ENCODE measurements around the gene JARID2.

DNA sequence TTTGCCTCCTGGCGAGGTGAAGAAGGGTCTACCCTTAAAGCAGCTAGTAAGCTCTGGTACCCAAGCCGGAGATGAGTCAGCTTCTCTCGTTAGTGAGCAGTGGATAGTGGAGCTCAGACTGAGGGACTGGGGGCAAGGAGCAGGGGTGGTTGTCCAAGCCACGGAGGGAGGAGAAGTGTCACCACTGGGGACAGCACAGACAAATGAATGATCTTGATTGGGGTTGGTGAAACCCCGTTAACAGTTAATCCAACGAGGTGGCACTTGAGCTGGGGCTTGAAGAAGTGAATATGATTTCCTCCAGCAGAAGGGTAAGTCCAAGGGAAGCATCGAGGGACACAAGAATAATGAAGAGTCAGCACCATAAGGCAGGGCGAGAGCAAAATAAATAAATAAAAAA lies 43.0 kb downstream of the JARID2 start:
- TF ChIP-seq CTCF (IDR thresholded peaks at IDR 0.05), result no peak
- no peak for TF ChIP-seq RELA (CRISPR knock-in tag; IDR thresholded peaks at IDR 0.05; ENCODE audit: borderline replicate concordance)
- no peak for TF ChIP-seq ZNF512 (CRISPR knock-in tag; IDR thresholded peaks at IDR 0.05; ENCODE audit: borderline replicate concordance)
- no peak for TF ChIP-seq GABPB1 (CRISPR knock-in tag; IDR thresholded peaks at IDR 0.05)
- TF ChIP-seq JAZF1 (CRISPR knock-in tag; IDR thresholded peaks at IDR 0.05), result no peak
- no peak for TF ChIP-seq USF2 (CRISPR knock-in tag; IDR thresholded peaks at IDR 0.05)
- TF ChIP-seq TP53 (CRISPR knock-in tag; IDR thresholded peaks at IDR 0.05), result no peak
- TF ChIP-seq MAX (CRISPR knock-in tag; IDR thresholded peaks at IDR 0.05), result no peak

Data from WTC11 (cell line).